K562 (cell line): ENCODE results near the gene THAP6. TPM values are rescaled to one million over a fixed set of nuclear protein-coding genes. Genes with fewer than 3 reads are reported as not detected.

Experiments
- ATAC-seq: fragments of 200-7000 bp; cut with Tn5 transposase; 3 replicates; pipeline ENCODE4 v1.9.1; 2020; ENCODE audit warnings: moderate library complexity
- BruUV-seq: library from RNA; stranded (reverse); fragments of 400-500 nt; replicated peaks from 2 replicates; lab custom pipeline; 2021; lab: Mats Ljungman, UMichigan
- CTCF ChIA-PET: fragments of 300-600 bp; formaldehyde crosslinking; extraction: SDS; loops from one replicate; lab custom pipeline; 2021; ENCODE audit warnings: low intra/inter-chr PET ratio; lab: Yijun Ruan, JAX
- POLR2A ChIA-PET: fragments of 300-600, 350-650 bp; sonication (Branson Sonifier 250); formaldehyde crosslinking; extraction: SDS; loops from one replicate; lab custom pipeline; 2021; ENCODE audit warnings: antibody characterized with exemption, inconsistent platforms; lab: Yijun Ruan, JAX
- DNase-seq, 4 experiments: peaks; one replicate each; pipeline versions ENCODE4 v3.0.0 to v3.0.0-alpha.2; 2011 to 2018; ENCODE audit warnings: low spot score in 3 of 4, mixed read lengths in 3 of 4; ENCODE audit errors: extremely low read depth in 1 of 4
- FAIRE-seq: peaks from 2 replicates; lab custom pipeline; 2011; peaks lifted over from hg19 to GRCh38; lab: Jason Lieb, UNC
- H2AFZ ChIP-seq: 2 replicates; pipeline ENCODE4 v1.6.0; 2011; ENCODE audit warnings: low read depth, low read length, control low read depth, inconsistent platforms
- H3K27ac ChIP-seq: fragments of 200-600 bp; 3 replicates; pipeline ENCODE4 v1.8.0; 2011; ENCODE audit warnings: low read depth, mild to moderate bottlenecking, control low read depth, inconsistent platforms, low read length, moderate library complexity, mixed read lengths; ENCODE audit errors: extremely low read depth
- H3K27me3 ChIP-seq, 2 experiments: fragments of 300-600 bp in 1 of 2; 2 replicates in 1 of 2; 3 replicates in 1 of 2; pipeline versions ENCODE4 v1.6.0 to v1.8.0; 2011; ENCODE audit warnings: inconsistent platforms in 2 of 2, low read length in 2 of 2, mild to moderate bottlenecking in 1 of 2, mixed read lengths in 1 of 2, moderate library complexity in 1 of 2; ENCODE audit not compliant: control insufficient read depth in 2 of 2, insufficient read depth in 2 of 2
- H3K36me3 ChIP-seq: fragments of 300-600 bp; 3 replicates; pipeline ENCODE4 v1.8.0; 2011; ENCODE audit warnings: mild to moderate bottlenecking, low read length, inconsistent platforms; ENCODE audit not compliant: control insufficient read depth, insufficient read depth
- H3K4me1 ChIP-seq, 2 experiments: fragments of 200-600 bp in 1 of 2; replicated peaks in 1 of 2; 2 replicates in 1 of 2; 3 replicates in 1 of 2; pipeline versions ENCODE4 v1.5.1 to v1.8.0; 2011; ENCODE audit warnings: inconsistent platforms in 2 of 2, low read length in 2 of 2, mild to moderate bottlenecking in 1 of 2, mixed read lengths in 1 of 2, moderate library complexity in 1 of 2; ENCODE audit not compliant: control insufficient read depth in 2 of 2, insufficient read depth in 2 of 2
- H3K4me2 ChIP-seq: 2 replicates; pipeline ENCODE4 v1.6.1; 2011; ENCODE audit warnings: low read length, control low read depth, inconsistent platforms, mixed read lengths; ENCODE audit not compliant: insufficient read depth
- H3K4me3 ChIP-seq: fragments of 200-600 bp; sonication (generic), shearing (Covaris generic); 2 replicates; pipeline ENCODE4 v1.5.1; 2016; ENCODE audit warnings: control low read depth, inconsistent platforms
- H3K79me2 ChIP-seq: fragments of 200-600 bp; 3 replicates; pipeline ENCODE4 v1.8.0; 2011; ENCODE audit warnings: low read length, inconsistent platforms; ENCODE audit not compliant: control insufficient read depth, insufficient read depth
- H3K9ac ChIP-seq, 2 experiments: 2 replicates each; pipeline versions ENCODE4 v1.6.0 to v1.6.1; 2011; ENCODE audit warnings: low read depth in 2 of 2, low read length in 2 of 2, control low read depth in 1 of 2, inconsistent platforms in 1 of 2, mild to moderate bottlenecking in 1 of 2, mixed read lengths in 1 of 2; ENCODE audit not compliant: insufficient read depth in 1 of 2
- H3K9me1 ChIP-seq: one replicate; pipeline ENCODE4 v1.6.0; 2011; ENCODE audit warnings: inconsistent platforms, mild to moderate bottlenecking, low read length, moderate library complexity; ENCODE audit not compliant: control insufficient read depth, insufficient read depth
- H3K9me3 ChIP-seq: replicated peaks from 2 replicates; pipeline ENCODE4 v1.5.1; 2011; ENCODE audit warnings: low read depth, low read length, inconsistent platforms; ENCODE audit not compliant: control insufficient read depth, insufficient read depth
- H4K20me1 ChIP-seq: replicated peaks from 2 replicates; pipeline ENCODE4 v1.6.1; 2011; ENCODE audit warnings: low read length, inconsistent platforms, mixed read lengths; ENCODE audit not compliant: control insufficient read depth, insufficient read depth
- ADNP ChIP-seq: fragments of 200-800 bp; sonication (Bioruptor generic); IDR thresholded peaks from 2 replicates; pipeline ENCODE4 v1.6.1; 2016; ENCODE audit warnings: missing genetic modification characterization, missing compliant biosample characterization
- CBFA2T2 ChIP-seq: fragments of 450-650 bp; conservative IDR thresholded peaks from 2 replicates; pipeline ENCODE4 v1.6.1; 2017; ENCODE audit warnings: mild to moderate bottlenecking
- CBFA2T3 ChIP-seq: fragments of 450-650 bp; IDR thresholded peaks from 2 replicates; pipeline ENCODE4 v1.6.1; 2017
- CHCHD3 ChIP-seq: fragments of 250-450 bp; sonication (Bioruptor Pico); IDR thresholded peaks from 2 replicates; pipeline ENCODE4 v2.1.2; 2022; ENCODE audit warnings: mild to moderate bottlenecking
- EGR1 ChIP-seq: fragments of 450-650 bp; conservative IDR thresholded peaks from 2 replicates; pipeline ENCODE4 v1.6.1; 2017; ENCODE audit warnings: mild to moderate bottlenecking
- GTF2F1 ChIP-seq: IDR thresholded peaks from 2 replicates; pipeline ENCODE4 v1.6.1; 2011; ENCODE audit warnings: low read depth, low read length, improper control_type of control experiment
- MITF ChIP-seq: IDR thresholded peaks from 2 replicates; pipeline ENCODE4 v1.6.1; 2014; ENCODE audit warnings: antibody characterized with exemption
- NEUROD1 ChIP-seq: fragments of 150-350 bp; IDR thresholded peaks from 2 replicates; pipeline ENCODE4 v1.6.1; 2014; ENCODE audit warnings: borderline replicate concordance, low read length, low read depth; ENCODE audit not compliant: partially characterized antibody
- PHF21A ChIP-seq: fragments of 450-650 bp; IDR thresholded peaks from 2 replicates; pipeline ENCODE4 v1.6.1; 2017; ENCODE audit warnings: low read depth, borderline replicate concordance
- RB1 ChIP-seq: fragments of 450-650 bp; IDR thresholded peaks from 2 replicates; pipeline ENCODE4 v1.6.1; 2017; ENCODE audit warnings: low read depth, mild to moderate bottlenecking
- RBM14 ChIP-seq: fragments of 200-400 bp; formaldehyde crosslinking; IDR thresholded peaks from 2 replicates; pipeline ENCODE4 v1.6.1; 2018; ENCODE audit warnings: low read depth, mild to moderate bottlenecking, low read length, moderate library complexity, borderline replicate concordance; ENCODE audit not compliant: insufficient read depth
- RBM39 ChIP-seq: fragments of 200-400 bp; formaldehyde crosslinking; optimal IDR thresholded peaks from 2 replicates; pipeline ENCODE3; 2018; ENCODE audit warnings: low read depth, low read length
- SPI1 ChIP-seq: IDR thresholded peaks from 2 replicates; pipeline ENCODE4 v1.6.1; 2011; ENCODE audit warnings: low read depth, low read length, control low read depth, borderline replicate concordance
- TAL1 ChIP-seq: fragments of 450-650 bp; IDR thresholded peaks from 2 replicates; pipeline ENCODE4 v1.6.1; 2016; ENCODE audit warnings: mild to moderate bottlenecking
- TCFL5 ChIP-seq: fragments of 250-450 bp; sonication (Bioruptor Pico); conservative IDR thresholded peaks from 2 replicates; pipeline ENCODE4 v1.6.1; 2021; ENCODE audit warnings: mild to moderate bottlenecking, moderate library complexity, matching md5 sums
- TEAD1 ChIP-seq, 2 experiments: fragments of 450-650 bp in 1 of 2; sonication (generic) in 1 of 2; formaldehyde crosslinking; IDR thresholded peaks; 2 replicates each; pipeline versions ENCODE4 v1.4.0 to v1.8.0; 2020 to 2022; ENCODE audit warnings: mild to moderate bottlenecking in 2 of 2, missing genetic modification reagents in 1 of 2
- TEAD4 ChIP-seq, 2 experiments: sonication (generic) in 1 of 2; formaldehyde crosslinking in 1 of 2; IDR thresholded peaks; 2 replicates each; pipeline versions ENCODE4 v1.6.1 to v1.8.0; 2012 to 2022; ENCODE audit warnings: borderline replicate concordance in 1 of 2, inconsistent platforms in 1 of 2, low read length in 1 of 2, mild to moderate bottlenecking in 1 of 2, missing genetic modification reagents in 1 of 2
- TGIF2 ChIP-seq: sonication (generic); formaldehyde crosslinking; IDR thresholded peaks from 2 replicates; pipeline ENCODE4 v1.8.1; 2022; ENCODE audit warnings: mild to moderate bottlenecking, missing genetic modification reagents, moderate library complexity
- U2AF1 ChIP-seq: fragments of 200-400 bp; formaldehyde crosslinking; optimal IDR thresholded peaks from 2 replicates; pipeline ENCODE3; 2017; ENCODE audit warnings: mild to moderate bottlenecking, low read depth, low read length, moderate library complexity
- ZFP30 ChIP-seq: fragments of 250-450 bp; sonication (Bioruptor Pico); IDR thresholded peaks from 2 replicates; pipeline ENCODE4 v1.8.0; 2022; ENCODE audit warnings: moderate library complexity, mild to moderate bottlenecking, inconsistent platforms, borderline replicate concordance
- ZNF217 ChIP-seq: sonication (generic); formaldehyde crosslinking; IDR thresholded peaks from 2 replicates; pipeline ENCODE4 v1.8.0; 2022; ENCODE audit warnings: mild to moderate bottlenecking, missing genetic modification reagents
- ZNF695 ChIP-seq: fragments of 450-650 bp; formaldehyde crosslinking; IDR thresholded peaks from 2 replicates; pipeline ENCODE4 v1.4.0; 2020; ENCODE audit warnings: mild to moderate bottlenecking, moderate library complexity
- WGBS: fragments of 100-300 bp; shearing (Covaris generic); methylation state at CpG from one replicate; pipeline ENCODE4 v1.1.6; 2016; ENCODE audit warnings: low coverage, mixed read lengths; ENCODE audit not compliant: insufficient coverage; ENCODE audit errors: missing lambda C conversion rate; 5-methylcytosine and 5-hydroxymethylcytosine counted together
- in situ Hi-C: fragments of 300-500 bp; cut with MboI; formaldehyde crosslinking; loops from 4 replicates; pipeline ENCODE4 v1.15.0; 2018; ENCODE audit warnings: inconsistent platforms, mixed read lengths
- intact Hi-C: fragments of 100-400 bp; cut with micrococcal nuclease; formaldehyde crosslinking; loops from 2 replicates; pipeline ENCODE4 v1.14.2; 2022
- polyA plus RNA-seq, 8 experiments: library from polyadenylated mRNA; depleted of rRNA in 4 of 8; stranded (reverse) in 5 of 8; unstranded in 3 of 8; fragments of >200 nt; fragmentation: Nextera tagmentation in 2 of 8; fragmentation: Illumina TruSeq in 1 of 8; extraction: Ambion mirVana in 2 of 8; extraction: Trizol in 1 of 8; gene quantifications; 2 replicates each; pipeline versions ENCODE4 v1.2.1 to v1.2.3, GENCODE V29; 2011 to 2014; ENCODE audit warnings: inconsistent platforms in 1 of 8, missing spikeins in 1 of 8
- total RNA-seq, 7 experiments: library from RNA; depleted of rRNA in 6 of 7; stranded (reverse); fragments of >200 nt in 6 of 7; fragmentation: Illumina TruSeq in 2 of 7; extraction: Trizol in 2 of 7; gene quantifications; 2 replicates each; pipeline versions ENCODE4 v1.2.1 to v1.2.3, GENCODE V29; 2011 to 2021; ENCODE audit warnings: low replicate concordance in 1 of 7

Gene THAP6
- total and polyA plus RNA-seq, 9 of the 15 experiments (the other 6 are each of a cell fraction or from before 2014, with no cell fraction given): 8.9 to 30.4 (median 17.3) TPM

GRCh38 chr4:75547647-75548387 is 33.5 kb downstream of the THAP6 start:
- Histone ChIP-seq H3K27me3 (no peaks in the 10 kb centered on the region), H3K9me1 (no peaks in the 10 kb centered on the region), H3K36me3 (0 out of 3 replicates have a peak, but pooled peaks cover 2% of the 10 kb centered on the region), H3K4me1 (no peaks in the 10 kb centered on the region; a peak in 1 of 5 replicates), H3K27ac (no peak overlapping the region), H2AFZ (no peak overlapping the region), H4K20me1 (no peaks in the 10 kb centered on the region), H3K4me2 (no peak overlapping the region), H3K79me2 (no peaks in the 10 kb centered on the region), H3K9ac (peak overlapping the region in 1 of 2 experiments; percentile 49; a peak in 2 of 4 replicates), H3K9me3 (no peaks in the 10 kb centered on the region), H3K4me3 (no peak overlapping the region)
- in situ Hi-C loops (no loop called here), intact Hi-C loops (no loop called here)
- peak in 2 of 4 experiments; percentile 15 to 37 for DNase-seq
- no peak for FAIRE-seq
- 52% methylated on average over 13 of the region's 15 CpGs for WGBS
- ChIA-PET CTCF (no interaction called here), POLR2A (no interaction called here)
- peak; percentile 50; the same call in 2 of the 3 replicates for ATAC-seq
- no TSS peak for BruUV-seq
- TF ChIP-seq TEAD4 (IDR thresholded peaks at IDR 0.05; ENCODE audit: low read length) (peak; percentile 34), TEAD4 (CRISPR knock-in tag; IDR thresholded peaks at IDR 0.05; ENCODE audit: borderline replicate concordance) (no peak), ZNF695 (CRISPR knock-in tag) (no peak), ZNF217 (CRISPR knock-in tag) (no peak), CHCHD3 (CRISPR knock-in tag) (no peak), RB1 (no peak), SPI1 (peak; percentile 63), ADNP (tag) (no peak), CBFA2T3 (0 out of 2 replicates have a peak, but pooled peaks have one; percentile 26), TEAD1 (CRISPR knock-in tag; IDR thresholded peaks at IDR 0.05) (0 out of 4 replicates have a peak, but pooled peaks of 1 of the 2 experiments have one; percentile 53), RBM14 (no peak), NEUROD1 (no peak), ZFP30 (no peak), RBM39 (no peak), TAL1 (peak; percentile 13; the same call in 1 of the 2 replicates), GTF2F1 (no peak), MITF (no peak), U2AF1 (no peak), TGIF2 (CRISPR knock-in tag) (no peak), CBFA2T2 (0 out of 2 replicates have a peak, but pooled peaks have one; percentile 9), TCFL5 (CRISPR knock-in tag) (no peak), PHF21A (no peak), EGR1 (no peak)
